NT2/D1 (cell line): Measurements from ENCODE around the gene DYNC1LI1.

Experiments used
- DNase-seq: peaks from one replicate; pipeline ENCODE4 v3.0.0-alpha.2; 2011; ENCODE audit warnings: low read depth, low spot score
- H3K27me3 ChIP-seq: 2 replicates; pipeline ENCODE4 v1.6.0; 2011; ENCODE audit warnings: mild to moderate bottlenecking; ENCODE audit not compliant: insufficient read length, insufficient read depth
- H3K36me3 ChIP-seq: 2 replicates; pipeline ENCODE4 v1.6.1; 2011; ENCODE audit warnings: mild to moderate bottlenecking, low read length, mixed read lengths; ENCODE audit not compliant: insufficient read depth, insufficient read length
- H3K4me1 ChIP-seq: 2 replicates; pipeline ENCODE4 v1.5.1; 2011; ENCODE audit not compliant: insufficient read depth, insufficient read length
- H3K4me3 ChIP-seq: 2 replicates; pipeline ENCODE4 v1.5.1; 2011; ENCODE audit warnings: low read depth; ENCODE audit not compliant: insufficient read length
- H3K9ac ChIP-seq: 2 replicates; pipeline ENCODE4 v1.6.0; 2011; ENCODE audit warnings: low read depth; ENCODE audit not compliant: insufficient read length
- H3K9me3 ChIP-seq: 2 replicates; pipeline ENCODE4 v1.5.1; 2011; ENCODE audit warnings: mild to moderate bottlenecking, low read length; ENCODE audit not compliant: insufficient read depth
- SUZ12 ChIP-seq: IDR thresholded peaks from 2 replicates; pipeline ENCODE4 v1.6.1; 2011; ENCODE audit not compliant: insufficient read length, insufficient read depth; ENCODE audit errors: extremely low read depth
- YY1 ChIP-seq: IDR thresholded peaks from 2 replicates; pipeline ENCODE4 v1.6.1; 2011; ENCODE audit not compliant: insufficient read length, insufficient read depth
- ZNF274 ChIP-seq: IDR thresholded peaks from 2 replicates; pipeline ENCODE4 v1.6.1; 2011; ENCODE audit warnings: mild to moderate bottlenecking, low read depth, low read length

The DYNC1LI1 gene

GRCh38 chr3:32508711-32509110 lies 61.9 kb downstream of the DYNC1LI1 start:
- Histone ChIP-seq H3K9ac (no peak overlapping the region), H3K4me1 (no peaks in the 10 kb centered on the region), H3K9me3 (no peaks in the 10 kb centered on the region), H3K4me3 (no peak overlapping the region), H3K36me3 (no peaks in the 10 kb centered on the region), H3K27me3 (no peaks in the 10 kb centered on the region)
- TF ChIP-seq ZNF274 (no peak), YY1 (no peak), SUZ12 (no peak)
- no peak for DNase-seq

GRCh38 chr3:32506466-32506865 lies 64.2 kb downstream of the DYNC1LI1 start:
- no peaks in the 10 kb centered on the region for H3K27me3 ChIP-seq
- no peaks in the 10 kb centered on the region for H3K9me3 ChIP-seq
- TF ChIP-seq YY1 (no peak), ZNF274 (no peak), SUZ12 (no peak)
- no peak for DNase-seq
- H3K4me1 ChIP-seq = peaks cover 5% of the 10 kb centered on the region
- no peak overlapping the region for H3K9ac ChIP-seq
- H3K4me3 ChIP-seq = no peak overlapping the region
- no peaks in the 10 kb centered on the region for H3K36me3 ChIP-seq

- peaks cover 8% of the 10 kb centered on the region for H3K4me1 ChIP-seq
- peak overlapping the region; percentile 4 for H3K9ac ChIP-seq
- no peaks in the 10 kb centered on the region for H3K27me3 ChIP-seq
- no peaks in the 10 kb centered on the region for H3K36me3 ChIP-seq
- no peaks in the 10 kb centered on the region for H3K9me3 ChIP-seq
- DNase-seq = no peak
- no peak overlapping the region for H3K4me3 ChIP-seq
- TF ChIP-seq ZNF274 = no peak
- no peak for TF ChIP-seq SUZ12
- no peak for TF ChIP-seq YY1
These were observed 67.7 kb downstream of the DYNC1LI1 start for GRCh38 chr3:32502946-32503286.

GRCh38 chr3:32502118-32502945 lies 68.3 kb downstream of the DYNC1LI1 start, which contains the start of gene CMTM6:
CMTM6 (minus strand) TSS chr3:32502852; CDS start chr3:32502745, 107 bp downstream.
- H3K9ac ChIP-seq = peak within 1 kb of the TSS; percentile 87
- no peak for TF ChIP-seq SUZ12
- no peak for TF ChIP-seq YY1
- TF ChIP-seq ZNF274 = no peak
- H3K36me3 ChIP-seq = no peaks in the 10 kb centered on the region
- H3K4me1 ChIP-seq = peaks cover 8% of the 10 kb centered on the region
- H3K4me3 ChIP-seq = peak within 1 kb of the TSS; percentile 77
- H3K27me3 ChIP-seq = no peaks in the 10 kb centered on the region
- H3K9me3 ChIP-seq = no peaks in the 10 kb centered on the region
- peak; percentile 60 for DNase-seq

- DNase-seq = no peak
- no peak for TF ChIP-seq ZNF274
- TF ChIP-seq SUZ12 = no peak
- no peak for TF ChIP-seq YY1
- peaks cover 8% of the 10 kb centered on the region for H3K4me1 ChIP-seq
- H3K27me3 ChIP-seq = no peaks in the 10 kb centered on the region
- H3K9ac ChIP-seq = peak overlapping the region; percentile 87
- H3K9me3 ChIP-seq = no peaks in the 10 kb centered on the region
- peaks cover under 1% of the 10 kb centered on the region for H3K36me3 ChIP-seq
- peak overlapping the region; percentile 77 for H3K4me3 ChIP-seq
These were observed 68.9 kb downstream of the DYNC1LI1 start for GRCh38 chr3:32501783-32502117.

- H3K4me1 ChIP-seq = peaks cover 8% of the 10 kb centered on the region
- DNase-seq = no peak
- peak overlapping the region; percentile 87 for H3K9ac ChIP-seq
These were observed 69.5 kb downstream of the DYNC1LI1 start for GRCh38 chr3:32500880-32501782.

GRCh38 chr3:32500231-32500630 lies 70.4 kb downstream of the DYNC1LI1 start:
- TF ChIP-seq ZNF274 (no peak), YY1 (no peak), SUZ12 (no peak)
- Histone ChIP-seq H3K27me3 (no peaks in the 10 kb centered on the region), H3K36me3 (peaks cover 3% of the 10 kb centered on the region), H3K4me3 (no peak overlapping the region), H3K9me3 (no peaks in the 10 kb centered on the region), H3K4me1 (peaks cover 8% of the 10 kb centered on the region), H3K9ac (no peak overlapping the region)
- no peak for DNase-seq

More at GRCh38 chr3:32500880-32501782, 69.5 kb downstream of the DYNC1LI1 start:
- Histone ChIP-seq H3K36me3 (peaks cover 3% of the 10 kb centered on the region), H3K27me3 (no peaks in the 10 kb centered on the region), H3K9me3 (no peaks in the 10 kb centered on the region), H3K4me3 (peak overlapping the region; percentile 77)
- TF ChIP-seq YY1 (no peak), SUZ12 (no peak), ZNF274 (no peak)
